KMS-11 (cell line): Measurements from ENCODE around the gene COL5A1.

Experiments
- H2AFZ ChIP-seq: fragments of 200-600 bp; sonication (generic); 2 replicates; pipeline ENCODE4 v1.6.1; 2016; ENCODE audit warnings: antibody characterized with exemption, mixed run types, low read depth
- H3K27ac ChIP-seq: fragments of 200-600 bp; sonication (generic); 2 replicates; pipeline ENCODE4 v1.6.1; 2016; ENCODE audit warnings: mild to moderate bottlenecking, mixed run types
- H3K27me3 ChIP-seq: fragments of 200-600 bp; sonication (generic); 2 replicates; pipeline ENCODE4 v1.6.1; 2017; ENCODE audit warnings: mild to moderate bottlenecking, low read depth, mixed run types, moderate library complexity; ENCODE audit not compliant: insufficient read depth
- H3K36me3 ChIP-seq: fragments of 200-600 bp; sonication (generic); 2 replicates; pipeline ENCODE4 v1.6.1; 2017; ENCODE audit warnings: mild to moderate bottlenecking, mixed run types; ENCODE audit not compliant: insufficient read depth
- H3K4me1 ChIP-seq: fragments of 200-600 bp; sonication (generic); 2 replicates; pipeline ENCODE4 v1.6.1; 2016; ENCODE audit warnings: mild to moderate bottlenecking, low read depth, mixed run types; ENCODE audit not compliant: poor library complexity, severe bottlenecking
- H3K4me2 ChIP-seq: fragments of 200-600 bp; sonication (generic); 2 replicates; pipeline ENCODE4 v1.7.0; 2016; ENCODE audit warnings: mild to moderate bottlenecking, mixed run types
- H3K4me3 ChIP-seq: fragments of 200-600 bp; sonication (generic); IDR thresholded peaks from 2 replicates; pipeline ENCODE4 v1.6.1; 2017; ENCODE audit warnings: low read depth, low read length, mixed read lengths; ENCODE audit not compliant: insufficient read depth
- H3K79me2 ChIP-seq: fragments of 200-600 bp; sonication (generic); 2 replicates; pipeline ENCODE4 v1.6.1; 2016; ENCODE audit warnings: low read depth, mixed run types; ENCODE audit not compliant: insufficient read depth
- H3K9ac ChIP-seq: fragments of 200-600 bp; sonication (generic); 2 replicates; pipeline ENCODE4 v1.6.1; 2016; ENCODE audit warnings: mild to moderate bottlenecking, mixed run types
- H4K20me1 ChIP-seq: fragments of 200-600 bp; sonication (generic); 2 replicates; pipeline ENCODE4 v1.6.1; 2016; ENCODE audit warnings: mild to moderate bottlenecking, mixed run types; ENCODE audit not compliant: insufficient read depth
- TF ChIP-seq, protein P1 (sequence below): fragments of 200-600 bp; sonication (generic); conservative IDR thresholded peaks from 2 replicates; pipeline ENCODE4 v1.6.1; 2017; ENCODE audit warnings: low read depth, mild to moderate bottlenecking, antibody characterized with exemption, low read length, moderate library complexity, mixed read lengths

The COL5A1 gene

DNA sequence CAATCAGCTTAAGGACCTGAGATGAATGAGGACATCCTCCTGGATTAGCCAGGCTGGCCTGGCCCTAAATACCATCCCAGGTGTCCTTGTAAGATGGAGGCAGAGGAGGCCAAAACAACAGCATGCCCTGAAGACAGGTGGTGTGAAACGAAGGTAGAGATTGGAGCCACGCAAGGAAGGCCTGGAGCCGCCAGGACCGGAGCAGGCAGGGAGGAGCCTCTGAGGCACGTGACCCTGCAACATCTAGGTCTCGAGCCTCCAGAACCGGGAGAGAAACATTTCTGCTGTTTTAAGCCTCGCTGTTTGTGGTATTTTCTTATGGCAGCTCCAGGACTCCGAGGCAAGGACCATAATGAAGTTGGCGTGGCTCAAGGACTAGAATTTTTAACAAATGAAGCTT lies 9.7 kb upstream of the COL5A1 start:
- H4K20me1 ChIP-seq: no peaks in the 10 kb centered on the region
- peaks cover 45% of the 10 kb centered on the region; the same call in 1 of the 2 replicates for H3K27me3 ChIP-seq
- H3K79me2 ChIP-seq: no peaks in the 10 kb centered on the region
- H3K4me3 ChIP-seq: no peak overlapping the region
- no peaks in the 10 kb centered on the region for H3K4me1 ChIP-seq
- H2AFZ ChIP-seq: no peak overlapping the region
- no peak overlapping the region for H3K9ac ChIP-seq
- TF ChIP-seq, protein P1, sequence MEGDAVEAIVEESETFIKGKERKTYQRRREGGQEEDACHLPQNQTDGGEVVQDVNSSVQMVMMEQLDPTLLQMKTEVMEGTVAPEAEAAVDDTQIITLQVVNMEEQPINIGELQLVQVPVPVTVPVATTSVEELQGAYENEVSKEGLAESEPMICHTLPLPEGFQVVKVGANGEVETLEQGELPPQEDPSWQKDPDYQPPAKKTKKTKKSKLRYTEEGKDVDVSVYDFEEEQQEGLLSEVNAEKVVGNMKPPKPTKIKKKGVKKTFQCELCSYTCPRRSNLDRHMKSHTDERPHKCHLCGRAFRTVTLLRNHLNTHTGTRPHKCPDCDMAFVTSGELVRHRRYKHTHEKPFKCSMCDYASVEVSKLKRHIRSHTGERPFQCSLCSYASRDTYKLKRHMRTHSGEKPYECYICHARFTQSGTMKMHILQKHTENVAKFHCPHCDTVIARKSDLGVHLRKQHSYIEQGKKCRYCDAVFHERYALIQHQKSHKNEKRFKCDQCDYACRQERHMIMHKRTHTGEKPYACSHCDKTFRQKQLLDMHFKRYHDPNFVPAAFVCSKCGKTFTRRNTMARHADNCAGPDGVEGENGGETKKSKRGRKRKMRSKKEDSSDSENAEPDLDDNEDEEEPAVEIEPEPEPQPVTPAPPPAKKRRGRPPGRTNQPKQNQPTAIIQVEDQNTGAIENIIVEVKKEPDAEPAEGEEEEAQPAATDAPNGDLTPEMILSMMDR: no peak
- H3K27ac ChIP-seq: no peak overlapping the region
- H3K36me3 ChIP-seq: no peaks in the 10 kb centered on the region
- H3K4me2 ChIP-seq: no peak overlapping the region

DNA sequence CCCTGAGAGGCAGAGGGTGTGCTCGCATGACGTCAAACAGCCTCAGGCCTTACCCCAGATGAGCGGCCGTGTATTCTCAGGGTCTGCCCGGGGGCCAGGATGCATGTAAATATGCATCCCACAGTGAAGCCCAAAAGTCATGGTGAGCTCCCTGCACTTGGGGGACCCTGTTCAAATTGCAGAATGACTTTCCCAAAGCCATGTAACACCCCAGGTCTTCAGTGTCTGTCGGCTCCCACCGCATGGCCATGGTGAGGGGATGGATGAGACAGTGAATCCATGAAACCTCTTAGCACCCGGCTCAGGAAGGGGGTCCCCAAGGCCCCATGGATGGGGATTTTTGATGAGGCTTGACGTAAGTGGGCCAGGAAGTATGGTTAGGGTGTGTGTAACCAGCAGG lies 9.3 kb upstream of the COL5A1 start:
- TF ChIP-seq, protein P1: no peak
- Histone ChIP-seq H3K9ac (no peak overlapping the region), H3K79me2 (no peaks in the 10 kb centered on the region), H2AFZ (no peak overlapping the region), H3K27me3 (peaks cover 40% of the 10 kb centered on the region; the same call in 1 of the 2 replicates), H4K20me1 (no peaks in the 10 kb centered on the region), H3K4me3 (no peak overlapping the region), H3K4me1 (no peaks in the 10 kb centered on the region), H3K4me2 (no peak overlapping the region), H3K36me3 (no peaks in the 10 kb centered on the region), H3K27ac (no peak overlapping the region)

DNA sequence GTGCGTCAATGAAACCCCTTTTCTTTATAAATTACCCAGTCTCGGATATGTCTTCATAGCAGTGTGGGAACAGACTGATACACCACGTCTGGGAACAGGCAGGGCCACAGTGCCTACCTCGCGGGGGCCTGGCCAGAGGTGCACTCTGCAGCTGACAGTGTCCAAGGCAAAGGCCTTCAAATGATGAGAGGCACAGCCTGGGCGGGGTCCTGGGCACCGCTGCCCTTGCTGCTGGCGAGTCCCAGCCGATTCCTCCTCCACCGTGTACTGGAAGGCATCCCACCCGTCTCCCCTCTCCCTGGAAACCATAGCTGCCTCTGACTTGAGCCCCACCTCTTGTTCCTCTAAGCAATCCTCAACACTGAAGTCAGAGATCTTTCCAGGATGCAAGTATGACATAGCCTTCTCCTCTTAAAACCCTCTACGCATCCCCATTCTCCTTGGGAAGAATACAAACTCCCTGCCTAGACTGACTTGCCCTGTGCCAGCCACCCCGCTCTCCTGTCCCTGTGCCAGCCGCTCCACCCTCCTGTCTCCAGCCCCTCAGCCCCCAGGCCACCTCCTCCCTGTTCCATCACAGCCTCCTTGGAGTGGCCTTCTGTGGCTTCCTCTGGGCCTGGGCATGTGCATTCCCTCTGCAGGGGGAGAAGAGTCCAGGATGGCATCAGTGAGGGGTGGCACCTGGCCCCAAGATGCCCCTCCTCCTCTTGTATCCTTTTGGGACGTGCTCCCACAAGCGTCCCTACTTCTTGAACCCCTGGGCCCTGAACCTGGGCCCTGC lies 8.1 kb upstream of the COL5A1 start:
- TF ChIP-seq, protein P1: no peak
- no peaks in the 10 kb centered on the region for H3K36me3 ChIP-seq
- no peak overlapping the region for H3K9ac ChIP-seq
- no peaks in the 10 kb centered on the region for H4K20me1 ChIP-seq
- no peak overlapping the region for H3K4me3 ChIP-seq
- no peak overlapping the region for H3K27ac ChIP-seq
- no peak overlapping the region for H3K4me2 ChIP-seq
- peaks cover 36% of the 10 kb centered on the region; the same call in 1 of the 2 replicates for H3K27me3 ChIP-seq
- H3K4me1 ChIP-seq: no peaks in the 10 kb centered on the region
- no peak overlapping the region for H2AFZ ChIP-seq
- no peaks in the 10 kb centered on the region for H3K79me2 ChIP-seq

DNA sequence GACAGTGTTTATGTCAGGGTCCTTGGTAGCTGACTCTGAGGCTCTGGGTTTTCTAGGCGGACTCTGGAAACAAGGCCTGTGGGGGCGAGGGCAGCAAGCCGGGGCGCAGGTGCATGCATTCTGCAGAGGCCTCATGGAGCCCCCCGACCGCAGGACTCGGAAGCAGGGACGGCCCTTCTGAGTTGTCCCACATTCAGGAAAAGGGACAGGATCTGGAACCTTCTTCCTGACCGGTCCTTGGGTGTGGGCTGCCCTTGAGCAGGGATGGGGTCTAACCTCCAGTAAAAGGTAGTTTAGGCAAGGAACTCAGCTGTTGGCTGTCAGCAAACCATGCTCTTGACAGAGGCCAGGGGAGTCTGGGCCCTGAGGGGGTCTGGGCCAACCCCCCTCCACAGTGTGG lies 7.4 kb upstream of the COL5A1 start:
- no peak overlapping the region for H3K9ac ChIP-seq
- no peaks in the 10 kb centered on the region for H3K79me2 ChIP-seq
- TF ChIP-seq, protein P1: no peak
- H3K36me3 ChIP-seq: no peaks in the 10 kb centered on the region
- no peak overlapping the region for H2AFZ ChIP-seq
- H3K4me3 ChIP-seq: no peak overlapping the region
- no peak overlapping the region for H3K27ac ChIP-seq
- H3K27me3 ChIP-seq: peaks cover 36% of the 10 kb centered on the region; the same call in 1 of the 2 replicates
- H3K4me2 ChIP-seq: no peak overlapping the region
- H3K4me1 ChIP-seq: no peaks in the 10 kb centered on the region
- no peaks in the 10 kb centered on the region for H4K20me1 ChIP-seq
